HEK293T (cell line): ENCODE results near the gene PANK1.

ENCODE experiments used
- ARNT ChIP-seq: fragments of 450-650 bp; IDR thresholded peaks from 2 replicates; pipeline ENCODE4 v1.6.1; 2017; ENCODE audit warnings: mild to moderate bottlenecking
- BHLHE40 ChIP-seq: fragments of 450-650 bp; IDR thresholded peaks from 2 replicates; pipeline ENCODE4 v1.6.1; 2016; ENCODE audit warnings: mild to moderate bottlenecking, moderate library complexity, borderline replicate concordance
- ELF4 ChIP-seq: fragments of 450-650 bp; IDR thresholded peaks from 2 replicates; pipeline ENCODE4 v1.6.1; 2017; ENCODE audit warnings: antibody characterized with exemption
- FOXM1 ChIP-seq: fragments of 450-650 bp; IDR thresholded peaks from 2 replicates; pipeline ENCODE4 v1.6.1; 2017; ENCODE audit warnings: mild to moderate bottlenecking, borderline replicate concordance
- HDGF ChIP-seq: fragments of 450-650 bp; IDR thresholded peaks from 2 replicates; pipeline ENCODE4 v1.6.1; 2017; ENCODE audit warnings: antibody characterized with exemption, borderline replicate concordance
- PKNOX1 ChIP-seq: fragments of 450-650 bp; IDR thresholded peaks from 2 replicates; pipeline ENCODE4 v1.6.1; 2016
- SP1 ChIP-seq: fragments of 450-650 bp; IDR thresholded peaks from 2 replicates; pipeline ENCODE4 v1.6.1; 2017
- SUZ12 ChIP-seq: fragments of 450-650 bp; IDR thresholded peaks from 2 replicates; pipeline ENCODE4 v1.6.1; 2016; ENCODE audit warnings: mild to moderate bottlenecking
- TARDBP ChIP-seq: fragments of 450-650 bp; IDR thresholded peaks from 2 replicates; pipeline ENCODE4 v1.6.1; 2016
- ZNF384 ChIP-seq: fragments of 450-650 bp; IDR thresholded peaks from 2 replicates; pipeline ENCODE4 v1.6.1; 2016

- TF ChIP-seq FOXM1 (no peak), HDGF (no peak), ELF4 (no peak), TARDBP (no peak), ARNT (no peak), SP1 (no peak), BHLHE40 (no peak), SUZ12 (no peak), ZNF384 (no peak), PKNOX1 (no peak)
Observed at GRCh38 chr10:89611282-89611681, 33.8 kb downstream of the PANK1 start.
